NCI-H2196 (cell line): ENCODE results near the gene F2.
"Not testable (repeated sequence)": the region's sequence is repeated elsewhere in the genome, so short reads cannot be mapped to it uniquely, and the experiment has no call there.

Source experiments
- DNase-seq: peaks from one replicate; lab custom pipeline; 2025; ENCODE audit not compliant: unreplicated experiment; lab: John Stamatoyannopoulos, UW

F2 gene

GRCh38 chr11:46719048-46719542, at the start of gene F2:
Gene F2 (plus strand): TSS chr11:46719213. CDS start chr11:46719236, 23 bp downstream.
- no peak for DNase-seq

GRCh38 chr11:46669711-46670139, 49.3 kb upstream of the F2 start:
- DNase-seq, result peak; percentile 22

DNA sequence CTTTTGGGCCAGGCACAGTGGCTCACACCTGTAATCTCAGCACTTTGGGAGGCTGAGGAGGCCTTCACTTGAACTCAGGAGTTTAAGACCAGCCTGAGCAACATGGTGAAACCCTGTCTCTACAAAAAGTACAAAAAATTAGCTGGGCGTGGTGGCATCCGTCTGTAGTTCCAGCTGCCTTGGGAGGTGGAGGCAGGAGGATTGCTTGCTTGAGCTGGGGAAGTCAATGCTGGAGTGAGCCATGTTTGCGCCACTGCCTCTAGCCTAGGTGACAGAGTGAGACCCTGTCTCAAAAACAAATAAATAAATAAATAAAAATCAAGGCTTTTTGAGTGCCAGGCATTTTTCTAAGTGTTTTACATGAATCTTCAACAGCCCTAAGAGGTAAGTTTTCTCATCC, 48.5 kb upstream of the F2 start:
- DNase-seq, result not testable (repeated sequence)

GRCh38 chr11:46671958-46672315, 47.1 kb upstream of the F2 start:
- no peak for DNase-seq

DNA sequence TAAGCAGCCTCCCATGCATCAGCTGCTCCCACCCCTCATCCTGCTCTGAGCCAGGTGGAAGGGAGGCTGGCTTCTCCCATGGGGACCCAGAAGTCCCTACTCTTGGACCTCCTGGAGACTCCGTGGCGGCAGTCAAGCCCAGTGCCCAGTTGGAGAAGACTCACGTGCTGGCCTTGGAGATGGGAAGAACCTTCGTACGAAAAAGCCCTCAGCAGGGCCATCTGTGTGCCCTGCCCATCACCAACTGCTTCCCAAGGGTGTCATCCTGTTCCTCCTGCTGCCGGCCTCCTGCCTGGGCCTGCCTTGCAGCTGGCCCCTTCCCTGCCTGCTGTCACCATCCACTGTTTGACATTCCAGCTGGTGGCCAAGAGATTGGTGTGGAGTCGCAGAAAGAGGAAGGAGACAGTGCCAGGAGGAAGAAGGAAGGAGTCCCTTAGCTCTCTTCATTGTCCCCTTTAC, 46.6 kb upstream of the F2 start:
- no peak for DNase-seq

GRCh38 chr11:46673713-46674462, 45.1 kb upstream of the F2 start:
- DNase-seq, result no peak

- DNase-seq, result no peak
These were observed 44.3 kb upstream of the F2 start for GRCh38 chr11:46674463-46675287.

GRCh38 chr11:46675288-46675851, 43.6 kb upstream of the F2 start:
- DNase-seq, result peak; percentile 49

DNA sequence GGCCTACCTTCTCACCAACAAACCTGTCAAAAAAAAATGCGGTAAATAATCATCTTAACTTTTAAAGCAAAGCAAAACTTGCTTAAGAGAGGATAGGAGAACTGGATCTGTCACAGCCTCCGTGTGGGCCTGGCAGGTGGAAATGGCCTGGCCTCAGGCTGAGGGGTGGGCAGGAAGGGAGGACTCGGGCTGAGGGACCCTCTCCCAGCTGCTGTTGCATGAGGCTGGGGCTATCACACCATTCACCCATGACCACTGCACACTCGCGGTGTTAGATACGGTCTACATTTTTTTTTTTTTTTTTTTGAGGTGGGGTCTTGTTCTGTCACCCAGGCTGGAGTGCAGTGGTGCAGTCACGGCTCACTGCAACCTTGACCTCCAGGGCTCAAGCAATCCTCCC, 43.1 kb upstream of the F2 start:
- no peak for DNase-seq

DNA sequence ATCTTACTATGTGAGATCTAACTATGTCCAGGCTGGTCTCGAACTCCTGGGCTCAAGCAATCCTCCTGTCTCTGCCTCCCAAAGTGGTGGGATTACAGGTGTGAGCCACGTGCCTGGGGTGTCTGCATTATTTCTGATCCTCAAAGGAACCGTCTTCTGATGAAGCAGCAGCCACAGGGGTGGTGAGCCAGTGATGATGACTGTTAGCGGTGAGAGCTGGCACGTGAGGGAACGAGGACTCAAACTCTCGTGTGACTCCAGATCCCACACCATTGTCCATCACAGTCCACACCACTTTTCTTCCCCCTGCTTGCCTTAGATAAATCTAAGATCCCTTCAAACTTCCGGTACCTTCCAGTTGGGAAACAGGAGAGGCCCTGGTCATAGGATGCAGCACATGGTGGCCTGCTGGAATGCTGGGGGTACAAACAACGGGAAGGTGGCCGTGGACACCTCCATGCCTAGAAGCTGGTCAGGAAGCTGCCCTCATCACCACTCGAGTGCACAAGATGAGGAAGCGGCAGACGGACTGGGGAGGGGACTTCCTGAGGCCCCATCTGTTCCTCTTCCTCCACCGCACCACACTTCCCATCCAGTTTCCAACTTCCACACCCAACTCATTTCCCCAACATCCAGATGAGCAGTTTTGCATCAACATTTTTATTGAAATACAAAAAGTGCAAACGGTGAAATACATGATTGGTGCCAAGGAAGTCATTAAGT, 42.4 kb upstream of the F2 start:
- no peak for DNase-seq

DNA sequence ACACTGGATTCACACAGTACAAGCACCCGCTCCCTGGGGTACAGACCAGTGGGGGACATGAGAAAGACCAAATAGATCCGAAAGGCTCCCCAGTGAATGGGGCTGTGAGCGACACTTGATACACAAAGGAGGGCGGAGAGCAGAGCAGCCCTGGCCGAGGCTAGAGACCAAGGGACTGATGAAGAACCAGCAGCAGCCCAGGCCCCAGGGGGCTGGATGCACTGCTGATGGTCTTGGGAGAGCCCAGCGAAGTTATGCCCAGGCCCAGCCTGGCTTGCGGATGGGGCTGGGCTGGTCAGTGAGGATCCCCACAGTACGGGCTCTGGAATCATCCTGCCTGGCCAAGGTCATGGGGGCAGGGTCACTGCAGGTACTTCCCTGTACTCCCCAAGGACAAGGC, 41.8 kb upstream of the F2 start:
- DNase-seq, result no peak

- DNase-seq, result no peak
These were observed 40.8 kb upstream of the F2 start for GRCh38 chr11:46677991-46678740.

- no peak for DNase-seq
These were observed 40.3 kb upstream of the F2 start for GRCh38 chr11:46678741-46679130.

DNA sequence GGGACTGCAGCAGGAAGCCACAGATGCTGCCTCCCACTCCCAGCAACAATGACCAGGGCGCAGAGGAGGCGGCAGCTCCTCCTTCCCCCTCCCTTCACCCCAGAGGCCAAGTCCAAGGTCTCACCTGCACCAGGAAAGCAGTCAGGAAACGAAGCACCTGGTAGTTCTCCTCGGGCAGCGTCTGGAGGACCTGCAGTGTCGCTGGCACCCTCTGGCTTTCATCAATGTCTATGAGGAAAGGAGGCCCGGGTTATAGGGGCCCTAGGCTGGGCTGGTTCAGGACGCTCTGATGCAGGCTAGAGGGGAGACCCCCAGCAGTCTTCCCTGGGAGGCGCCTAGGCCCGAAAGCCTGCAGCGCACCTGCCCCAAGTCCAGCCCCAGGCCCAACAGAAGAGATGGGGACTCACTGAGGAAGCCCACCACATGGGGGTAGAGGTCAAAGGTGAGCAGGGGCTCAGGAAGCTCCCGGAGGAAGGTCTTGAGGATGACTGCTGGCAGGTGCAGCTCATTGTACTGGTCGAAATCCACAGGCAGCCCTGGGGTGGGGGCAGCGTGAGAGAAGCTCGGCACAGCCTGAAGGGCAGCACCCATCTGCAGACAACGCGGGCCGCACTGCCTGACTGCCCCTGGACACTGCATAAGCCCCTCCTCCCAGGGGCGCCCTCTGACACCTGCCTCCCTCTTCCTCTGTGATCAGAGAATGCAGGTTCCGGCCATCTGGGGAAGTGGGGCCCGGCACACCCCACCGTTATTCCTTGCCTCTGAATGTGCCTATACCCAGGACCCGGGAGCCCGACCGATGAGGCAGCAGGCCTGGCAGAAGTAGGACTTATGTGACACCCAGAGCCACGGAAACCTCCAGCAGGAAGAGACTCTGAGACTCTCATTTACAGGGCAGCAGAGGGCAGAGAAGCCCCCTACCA, 39.5 kb upstream of the F2 start:
- DNase-seq, result no peak

GRCh38 chr11:46680164-46680760, 38.8 kb upstream of the F2 start:
- no peak for DNase-seq

GRCh38 chr11:46680815-46681214, 38.2 kb upstream of the F2 start:
- DNase-seq, result no peak

- DNase-seq, result no peak
These were observed 37.2 kb upstream of the F2 start for GRCh38 chr11:46681814-46682213.

DNA sequence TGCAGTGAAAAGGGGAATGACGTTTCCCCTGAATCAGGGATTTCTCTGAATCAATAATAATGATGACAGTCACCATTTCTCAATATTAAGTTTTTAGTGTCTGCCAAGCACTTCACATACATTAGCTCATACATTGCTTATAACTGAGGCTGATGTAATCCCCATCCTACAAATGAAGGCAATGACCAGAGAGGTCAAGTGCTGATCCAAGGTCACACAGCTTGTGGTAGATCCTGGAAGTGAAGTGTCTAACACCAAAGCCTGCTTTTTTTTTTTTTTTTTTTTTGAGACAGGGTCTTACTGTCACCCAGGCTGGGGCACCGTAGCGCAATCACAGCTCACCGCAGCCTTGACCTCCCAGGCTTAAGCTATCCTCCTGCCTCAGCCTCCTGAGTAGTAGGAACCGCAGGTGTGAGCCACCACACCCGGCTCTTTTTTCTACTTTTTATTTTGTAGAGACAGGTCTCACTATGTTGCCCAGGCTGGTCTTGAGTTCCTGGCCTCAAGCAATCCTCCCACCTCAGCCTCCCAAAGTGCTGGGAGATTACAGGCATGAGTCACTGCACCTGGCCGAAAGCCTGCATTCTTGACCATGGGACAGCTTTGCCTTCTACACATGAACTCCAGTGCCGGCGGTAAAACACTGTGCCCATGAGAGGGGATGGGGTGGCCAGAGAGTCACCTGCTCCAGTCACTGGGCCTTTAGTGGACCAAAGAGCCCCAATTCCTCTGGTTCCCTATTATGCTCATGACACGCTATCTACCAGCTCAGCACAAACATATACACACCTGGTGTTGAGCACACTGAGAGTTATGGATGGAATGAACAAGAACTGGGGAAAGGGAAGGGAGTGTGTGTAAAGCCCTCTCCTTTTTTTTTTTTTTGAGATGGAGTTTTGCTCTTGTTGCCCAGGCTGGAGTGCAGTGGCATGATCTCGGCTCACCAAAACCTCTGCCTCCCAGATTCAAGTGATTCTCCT, 36.0 kb upstream of the F2 start:
- DNase-seq, result no peak
